Large intestine (tissue), 3 donors: ENCODE measurements around the gene PTPRD. TPM values are rescaled to one million over a fixed set of nuclear protein-coding genes. Genes with fewer than 3 reads are reported as not detected.
A peak's percentile ranks its signal among the peaks of the same experiment; 100 is the strongest.

Experiments
- DNase-seq, 2 donors: peaks; one replicate each; pipeline versions ENCODE4 v3.0.0 to v3.0.0-alpha.2; 2013
- H3K27ac ChIP-seq: one replicate; pipeline ENCODE4 v1.5.1; 2013; ENCODE audit warnings: low read length
- H3K27me3 ChIP-seq: 2 replicates; pipeline ENCODE4 v1.6.1; 2013; ENCODE audit warnings: low read length; ENCODE audit not compliant: control insufficient read depth, insufficient read depth
- H3K36me3 ChIP-seq: 2 replicates; pipeline ENCODE4 v1.6.1; 2013; ENCODE audit warnings: low read length; ENCODE audit not compliant: control insufficient read depth, insufficient read depth
- H3K4me1 ChIP-seq: one replicate; pipeline ENCODE4 v1.6.1; 2013; ENCODE audit warnings: low read length; ENCODE audit not compliant: control insufficient read depth, insufficient read depth
- H3K4me3 ChIP-seq: one replicate; pipeline ENCODE4 v1.5.1; 2013; ENCODE audit warnings: low read length
- H3K9me3 ChIP-seq: one replicate; pipeline ENCODE4 v1.6.1; 2013; ENCODE audit warnings: mild to moderate bottlenecking, low read depth, low read length, moderate library complexity; ENCODE audit not compliant: control insufficient read depth
- WGBS: methylation state at CpG from one replicate; pipeline ENCODE4 v1.1.5; 2013; ENCODE audit warnings: low lambda C conversion rate; ENCODE audit not compliant: insufficient coverage; 5-methylcytosine and 5-hydroxymethylcytosine counted together
- polyA plus RNA-seq: library from polyadenylated mRNA; unstranded; fragments of 120-200 nt; gene quantifications from one replicate; pipeline ENCODE4 v1.2.1, GENCODE V29; 2013

The PTPRD gene
- polyA plus RNA-seq, 1 donor: 12.0 TPM

- Histone ChIP-seq H3K27ac (no peak overlapping the region), H3K4me1 (no peaks in the 10 kb centered on the region), H3K27me3 (no peaks in the 10 kb centered on the region), H3K36me3 (no peaks in the 10 kb centered on the region), H3K9me3 (no peaks in the 10 kb centered on the region), H3K4me3 (no peak overlapping the region)
- WGBS: no CpG with 5 or more reads among the region's 4 CpGs
- no peak for DNase-seq
Observed at GRCh38 chr9:8492679-8493078, 2120.1 kb downstream of the PTPRD start.

- no peak for DNase-seq
- no peaks in the 10 kb centered on the region for H3K4me1 ChIP-seq
- no peak overlapping the region for H3K27ac ChIP-seq
- no peaks in the 10 kb centered on the region for H3K9me3 ChIP-seq
- H3K36me3 ChIP-seq: no peaks in the 10 kb centered on the region
- no peak overlapping the region for H3K4me3 ChIP-seq
- WGBS: 94% methylated on average over 2 of the region's 2 CpGs
- no peaks in the 10 kb centered on the region for H3K27me3 ChIP-seq
Observed at GRCh38 chr9:8492024-8492423, 2120.8 kb downstream of the PTPRD start.

- H3K27me3 ChIP-seq: no peaks in the 10 kb centered on the region
- H3K27ac ChIP-seq: no peak overlapping the region
- DNase-seq: no peak
- no CpG with 5 or more reads among the region's 5 CpGs for WGBS
- no peaks in the 10 kb centered on the region for H3K36me3 ChIP-seq
- no peak overlapping the region for H3K4me3 ChIP-seq
- H3K9me3 ChIP-seq: no peaks in the 10 kb centered on the region
- no peaks in the 10 kb centered on the region for H3K4me1 ChIP-seq
Observed at GRCh38 chr9:8491563-8491962, 2121.2 kb downstream of the PTPRD start.

GRCh38 chr9:8489835-8490234 is 2123.0 kb downstream of the PTPRD start:
- H3K9me3 ChIP-seq: no peaks in the 10 kb centered on the region
- H3K36me3 ChIP-seq: no peaks in the 10 kb centered on the region
- H3K27me3 ChIP-seq: no peaks in the 10 kb centered on the region
- no peaks in the 10 kb centered on the region for H3K4me1 ChIP-seq
- WGBS: no CpG with 5 or more reads among the region's 1 CpG
- no peak overlapping the region for H3K4me3 ChIP-seq
- DNase-seq: no peak
- H3K27ac ChIP-seq: no peak overlapping the region

GRCh38 chr9:8486095-8486494 is 2126.7 kb downstream of the PTPRD start:
- no peak for DNase-seq
- Histone ChIP-seq H3K4me3 (no peak overlapping the region), H3K9me3 (no peaks in the 10 kb centered on the region), H3K36me3 (no peaks in the 10 kb centered on the region), H3K27ac (no peak overlapping the region), H3K27me3 (no peaks in the 10 kb centered on the region), H3K4me1 (no peaks in the 10 kb centered on the region)
- 90% methylated on average over 2 of the region's 6 CpGs for WGBS

- Histone ChIP-seq H3K27ac (no peak overlapping the region), H3K36me3 (no peaks in the 10 kb centered on the region), H3K27me3 (no peaks in the 10 kb centered on the region), H3K9me3 (no peaks in the 10 kb centered on the region), H3K4me1 (no peaks in the 10 kb centered on the region), H3K4me3 (no peak overlapping the region)
- no peak for DNase-seq
- 100% methylated on average over 1 of the region's 3 CpGs for WGBS
Observed at GRCh38 chr9:8484597-8485191, 2128.1 kb downstream of the PTPRD start.

- DNase-seq: peak in 1 of 2 donors; percentile 11
- no peak overlapping the region for H3K4me3 ChIP-seq
- H3K27ac ChIP-seq: no peak overlapping the region
- no peaks in the 10 kb centered on the region for H3K27me3 ChIP-seq
- 51% methylated on average over 3 of the region's 3 CpGs for WGBS
- H3K9me3 ChIP-seq: no peaks in the 10 kb centered on the region
- no peaks in the 10 kb centered on the region for H3K36me3 ChIP-seq
- H3K4me1 ChIP-seq: no peaks in the 10 kb centered on the region
Observed at GRCh38 chr9:8477450-8477849, 2135.4 kb downstream of the PTPRD start.

- no peak overlapping the region for H3K4me3 ChIP-seq
- WGBS: no CpG with 5 or more reads among the region's 1 CpG
- no peaks in the 10 kb centered on the region for H3K4me1 ChIP-seq
- no peaks in the 10 kb centered on the region for H3K9me3 ChIP-seq
- no peak for DNase-seq
- no peak overlapping the region for H3K27ac ChIP-seq
- no peaks in the 10 kb centered on the region for H3K36me3 ChIP-seq
- H3K27me3 ChIP-seq: no peaks in the 10 kb centered on the region
Observed at GRCh38 chr9:8474937-8475336, 2137.9 kb downstream of the PTPRD start.

- Histone ChIP-seq H3K9me3 (no peaks in the 10 kb centered on the region), H3K36me3 (no peaks in the 10 kb centered on the region), H3K27me3 (no peaks in the 10 kb centered on the region), H3K4me3 (no peak overlapping the region), H3K27ac (no peak overlapping the region), H3K4me1 (no peaks in the 10 kb centered on the region)
- DNase-seq: no peak
- no CpG with 5 or more reads among the region's 10 CpGs for WGBS
Observed at GRCh38 chr9:8473244-8474020, 2139.4 kb downstream of the PTPRD start.

GRCh38 chr9:8468045-8468637 is 2144.7 kb downstream of the PTPRD start:
- no peaks in the 10 kb centered on the region for H3K36me3 ChIP-seq
- no peaks in the 10 kb centered on the region for H3K9me3 ChIP-seq
- 78% methylated on average over 1 of the region's 3 CpGs for WGBS
- H3K4me3 ChIP-seq: no peak overlapping the region
- DNase-seq: no peak
- H3K27me3 ChIP-seq: no peaks in the 10 kb centered on the region
- H3K4me1 ChIP-seq: no peaks in the 10 kb centered on the region
- no peak overlapping the region for H3K27ac ChIP-seq
